Measurements from ENCODE around the gene GTSE1.

GRCh38 chr22:46295277-46295971 lies 1.2 kb upstream of the GTSE1 start:
- TF ChIP-seq TAF1 (IDR thresholded peaks at IDR 0.05; ENCODE audit: borderline replicate concordance, low read depth, low read length) (no peak), RAD21 (IDR thresholded peaks at IDR 0.05; ENCODE audit: low read length) (no peak), FOXM1 (IDR thresholded peaks at IDR 0.05; ENCODE audit: low read depth) (no peak), POLR2AphosphoS5 (IDR thresholded peaks at IDR 0.05; ENCODE audit: low read depth, low read length) (no peak), MXI1 (IDR thresholded peaks at IDR 0.05; ENCODE audit: low read depth, low read length) (no peak), EZH2phosphoT487 (IDR thresholded peaks at IDR 0.05; ENCODE audit: borderline replicate concordance, low read depth) (no peak), ELF1 (IDR thresholded peaks at IDR 0.05) (no peak)
- TF ChIP-seq, protein P1, sequence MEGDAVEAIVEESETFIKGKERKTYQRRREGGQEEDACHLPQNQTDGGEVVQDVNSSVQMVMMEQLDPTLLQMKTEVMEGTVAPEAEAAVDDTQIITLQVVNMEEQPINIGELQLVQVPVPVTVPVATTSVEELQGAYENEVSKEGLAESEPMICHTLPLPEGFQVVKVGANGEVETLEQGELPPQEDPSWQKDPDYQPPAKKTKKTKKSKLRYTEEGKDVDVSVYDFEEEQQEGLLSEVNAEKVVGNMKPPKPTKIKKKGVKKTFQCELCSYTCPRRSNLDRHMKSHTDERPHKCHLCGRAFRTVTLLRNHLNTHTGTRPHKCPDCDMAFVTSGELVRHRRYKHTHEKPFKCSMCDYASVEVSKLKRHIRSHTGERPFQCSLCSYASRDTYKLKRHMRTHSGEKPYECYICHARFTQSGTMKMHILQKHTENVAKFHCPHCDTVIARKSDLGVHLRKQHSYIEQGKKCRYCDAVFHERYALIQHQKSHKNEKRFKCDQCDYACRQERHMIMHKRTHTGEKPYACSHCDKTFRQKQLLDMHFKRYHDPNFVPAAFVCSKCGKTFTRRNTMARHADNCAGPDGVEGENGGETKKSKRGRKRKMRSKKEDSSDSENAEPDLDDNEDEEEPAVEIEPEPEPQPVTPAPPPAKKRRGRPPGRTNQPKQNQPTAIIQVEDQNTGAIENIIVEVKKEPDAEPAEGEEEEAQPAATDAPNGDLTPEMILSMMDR (IDR thresholded peaks at IDR 0.05), result no peak
- TF ChIP-seq, protein P2, sequence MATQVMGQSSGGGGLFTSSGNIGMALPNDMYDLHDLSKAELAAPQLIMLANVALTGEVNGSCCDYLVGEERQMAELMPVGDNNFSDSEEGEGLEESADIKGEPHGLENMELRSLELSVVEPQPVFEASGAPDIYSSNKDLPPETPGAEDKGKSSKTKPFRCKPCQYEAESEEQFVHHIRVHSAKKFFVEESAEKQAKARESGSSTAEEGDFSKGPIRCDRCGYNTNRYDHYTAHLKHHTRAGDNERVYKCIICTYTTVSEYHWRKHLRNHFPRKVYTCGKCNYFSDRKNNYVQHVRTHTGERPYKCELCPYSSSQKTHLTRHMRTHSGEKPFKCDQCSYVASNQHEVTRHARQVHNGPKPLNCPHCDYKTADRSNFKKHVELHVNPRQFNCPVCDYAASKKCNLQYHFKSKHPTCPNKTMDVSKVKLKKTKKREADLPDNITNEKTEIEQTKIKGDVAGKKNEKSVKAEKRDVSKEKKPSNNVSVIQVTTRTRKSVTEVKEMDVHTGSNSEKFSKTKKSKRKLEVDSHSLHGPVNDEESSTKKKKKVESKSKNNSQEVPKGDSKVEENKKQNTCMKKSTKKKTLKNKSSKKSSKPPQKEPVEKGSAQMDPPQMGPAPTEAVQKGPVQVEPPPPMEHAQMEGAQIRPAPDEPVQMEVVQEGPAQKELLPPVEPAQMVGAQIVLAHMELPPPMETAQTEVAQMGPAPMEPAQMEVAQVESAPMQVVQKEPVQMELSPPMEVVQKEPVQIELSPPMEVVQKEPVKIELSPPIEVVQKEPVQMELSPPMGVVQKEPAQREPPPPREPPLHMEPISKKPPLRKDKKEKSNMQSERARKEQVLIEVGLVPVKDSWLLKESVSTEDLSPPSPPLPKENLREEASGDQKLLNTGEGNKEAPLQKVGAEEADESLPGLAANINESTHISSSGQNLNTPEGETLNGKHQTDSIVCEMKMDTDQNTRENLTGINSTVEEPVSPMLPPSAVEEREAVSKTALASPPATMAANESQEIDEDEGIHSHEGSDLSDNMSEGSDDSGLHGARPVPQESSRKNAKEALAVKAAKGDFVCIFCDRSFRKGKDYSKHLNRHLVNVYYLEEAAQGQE (IDR thresholded peaks at IDR 0.05; ENCODE audit: low read depth, low read length), result no peak
